Measurements from ENCODE around the gene COG7. TPM values are rescaled to one million over a fixed set of nuclear protein-coding genes. Genes with fewer than 3 reads are reported as not detected.
"Not testable (repeated sequence)": the region's sequence is repeated elsewhere in the genome, so short reads cannot be mapped to it uniquely, and the experiment has no call there.

Gene COG7
- total RNA-seq, 2 donors from 2014 or later, result 19.5 to 43.5 TPM

GRCh38 chr16:23391381-23392222, 61.4 kb downstream of the COG7 start:
- Histone ChIP-seq H3K27me3 (no peaks in the 10 kb centered on the region), H3K4me3 (no peak overlapping the region), H3K4me1 (no peaks in the 10 kb centered on the region), H3K27ac (no peak overlapping the region), H3K9me3 (no peaks in the 10 kb centered on the region), H3K36me3 (replicated peaks in 1 of 2; ENCODE audit: insufficient read depth in 1 of 2, low read depth in 2 of 2) (peaks cover 6 to 9% of the 10 kb centered on the region in 2 donors)
- 88 to 94% methylated on average over 13 to 16 of the region's 17 CpGs for WGBS, 2 donors
- ATAC-seq (no peak), DNase-seq (no peak)
- intact Hi-C loops (cut with DNase I), result no loop called here
- TF ChIP-seq CTCF (IDR thresholded peaks at IDR 0.05) (no peak), POLR2A (IDR thresholded peaks at IDR 0.05) (no peak)

- H3K4me1 ChIP-seq; H3K9me3 ChIP-seq; H3K36me3 ChIP-seq (replicated peaks in 1 of 2; ENCODE audit: insufficient read depth in 1 of 2, low read depth in 2 of 2); DNase-seq; H3K27ac ChIP-seq; H3K27me3 ChIP-seq; ATAC-seq; H3K4me3 ChIP-seq; intact Hi-C loops (cut with DNase I): not testable (repeated sequence)
- WGBS, 2 donors, result 92 to 97% methylated on average over 8 of the region's 8 CpGs
These were observed 63.1 kb downstream of the COG7 start for GRCh38 chr16:23389936-23390335.

- Histone ChIP-seq H3K4me3 (no peak overlapping the region), H3K4me1 (no peaks in the 10 kb centered on the region), H3K9me3 (no peaks in the 10 kb centered on the region), H3K27ac (no peak overlapping the region), H3K36me3 (replicated peaks in 1 of 2; ENCODE audit: insufficient read depth in 1 of 2, low read depth in 2 of 2) (peaks cover 6 to 9% of the 10 kb centered on the region in 2 donors), H3K27me3 (no peaks in the 10 kb centered on the region)
- DNase-seq, result no peak
- intact Hi-C loops (cut with DNase I), result no loop called here
- ATAC-seq, result no peak
- TF ChIP-seq POLR2A (IDR thresholded peaks at IDR 0.05) (no peak), CTCF (IDR thresholded peaks at IDR 0.05) (no peak)
- 93 to 94% methylated on average over 5 of the region's 5 CpGs for WGBS, 2 donors
These were observed 63.8 kb downstream of the COG7 start for GRCh38 chr16:23389201-23389600.

GRCh38 chr16:23388786-23389185, 64.2 kb downstream of the COG7 start:
- H3K4me1 ChIP-seq, result no peaks in the 10 kb centered on the region
- peaks cover 6 to 9% of the 10 kb centered on the region in 2 donors for H3K36me3 ChIP-seq (replicated peaks in 1 of 2; ENCODE audit: insufficient read depth in 1 of 2, low read depth in 2 of 2)
- DNase-seq, result no peak
- no peak overlapping the region for H3K27ac ChIP-seq
- no peaks in the 10 kb centered on the region for H3K9me3 ChIP-seq
- H3K27me3 ChIP-seq, result no peaks in the 10 kb centered on the region
- 95 to 97% methylated on average over 10 to 13 of the region's 15 CpGs for WGBS, 2 donors
- ATAC-seq, result no peak
- TF ChIP-seq POLR2A (IDR thresholded peaks at IDR 0.05) (no peak), CTCF (IDR thresholded peaks at IDR 0.05) (no peak)
- no peak overlapping the region for H3K4me3 ChIP-seq
- intact Hi-C loops (cut with DNase I), result no loop called here

GRCh38 chr16:23387666-23388065, 65.3 kb downstream of the COG7 start:
- ATAC-seq, result no peak
- Histone ChIP-seq H3K27me3 (no peaks in the 10 kb centered on the region), H3K4me3 (no peak overlapping the region), H3K9me3 (no peaks in the 10 kb centered on the region), H3K4me1 (no peaks in the 10 kb centered on the region), H3K36me3 (replicated peaks in 1 of 2; ENCODE audit: insufficient read depth in 1 of 2, low read depth in 2 of 2) (peaks cover 3 to 9% of the 10 kb centered on the region in 2 donors), H3K27ac (no peak overlapping the region)
- intact Hi-C loops (cut with DNase I), result no loop called here
- no peak for DNase-seq
- TF ChIP-seq CTCF (IDR thresholded peaks at IDR 0.05) (no peak), POLR2A (IDR thresholded peaks at IDR 0.05) (no peak)
- 93 to 95% methylated on average over 8 of the region's 8 CpGs for WGBS, 2 donors

Measured in body of pancreas (tissue), 4 donors.